ENCODE measurements around the gene KLHL17.
A peak's percentile ranks its signal among the peaks of the same experiment; 100 is the strongest.
"Not testable (repeated sequence)": the region's sequence is repeated elsewhere in the genome, so short reads cannot be mapped to it uniquely, and the experiment has no call there.

The KLHL17 gene

DNA sequence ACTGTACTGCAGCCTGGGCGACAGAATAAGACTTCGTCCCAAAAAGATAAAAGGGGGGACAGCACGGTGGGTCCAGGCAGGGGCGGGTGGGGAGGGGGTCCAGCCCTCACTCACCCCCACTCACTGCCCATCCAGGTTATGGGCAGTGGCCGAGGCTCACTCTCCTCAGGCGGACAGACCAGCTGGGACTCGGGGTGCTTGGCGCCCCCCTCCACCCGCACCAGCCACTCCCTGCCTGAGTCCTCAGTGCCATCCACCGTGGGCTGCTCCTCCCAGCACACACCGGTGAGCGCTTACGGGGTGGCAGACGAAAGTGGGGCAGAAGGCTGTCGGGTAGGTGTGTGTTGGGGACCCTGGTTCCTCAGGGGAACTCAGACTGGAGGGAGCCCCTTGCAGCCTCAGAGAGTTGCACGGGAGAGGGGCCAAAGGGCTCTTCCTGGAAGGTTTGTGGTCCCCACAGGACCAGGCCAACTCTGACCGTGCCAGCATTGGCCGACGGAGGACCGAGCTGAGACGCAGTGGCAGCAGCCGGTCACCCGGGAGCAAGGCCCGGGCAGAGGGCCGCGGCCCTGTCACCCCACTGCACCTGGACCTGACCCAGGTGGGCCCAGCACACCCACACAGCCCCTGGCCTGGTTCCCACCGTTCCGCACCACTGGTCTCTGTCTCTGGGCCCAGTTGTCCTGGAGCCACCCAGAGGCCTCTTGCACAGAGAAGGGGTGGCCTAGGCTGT lies 12.5 kb downstream of the KLHL17 start:
- no peak overlapping the region for H3K4me3 ChIP-seq (replicated peaks; ENCODE audit: low read depth, low read length)
- no peak for DNase-seq (ENCODE audit: low read depth)
- TF ChIP-seq, protein P1, sequence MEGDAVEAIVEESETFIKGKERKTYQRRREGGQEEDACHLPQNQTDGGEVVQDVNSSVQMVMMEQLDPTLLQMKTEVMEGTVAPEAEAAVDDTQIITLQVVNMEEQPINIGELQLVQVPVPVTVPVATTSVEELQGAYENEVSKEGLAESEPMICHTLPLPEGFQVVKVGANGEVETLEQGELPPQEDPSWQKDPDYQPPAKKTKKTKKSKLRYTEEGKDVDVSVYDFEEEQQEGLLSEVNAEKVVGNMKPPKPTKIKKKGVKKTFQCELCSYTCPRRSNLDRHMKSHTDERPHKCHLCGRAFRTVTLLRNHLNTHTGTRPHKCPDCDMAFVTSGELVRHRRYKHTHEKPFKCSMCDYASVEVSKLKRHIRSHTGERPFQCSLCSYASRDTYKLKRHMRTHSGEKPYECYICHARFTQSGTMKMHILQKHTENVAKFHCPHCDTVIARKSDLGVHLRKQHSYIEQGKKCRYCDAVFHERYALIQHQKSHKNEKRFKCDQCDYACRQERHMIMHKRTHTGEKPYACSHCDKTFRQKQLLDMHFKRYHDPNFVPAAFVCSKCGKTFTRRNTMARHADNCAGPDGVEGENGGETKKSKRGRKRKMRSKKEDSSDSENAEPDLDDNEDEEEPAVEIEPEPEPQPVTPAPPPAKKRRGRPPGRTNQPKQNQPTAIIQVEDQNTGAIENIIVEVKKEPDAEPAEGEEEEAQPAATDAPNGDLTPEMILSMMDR (IDR thresholded peaks at IDR 0.05; ENCODE audit: low read length, missing control alignments), result no peak

- TF ChIP-seq, protein P1 (IDR thresholded peaks at IDR 0.05; ENCODE audit: low read length, missing control alignments), result no peak
- no peak for DNase-seq (ENCODE audit: low read depth)
- H3K4me3 ChIP-seq (replicated peaks; ENCODE audit: low read depth, low read length), result no peak overlapping the region
Measured at GRCh38 chr1:973459-974292, 13.3 kb downstream of the KLHL17 start.

DNA sequence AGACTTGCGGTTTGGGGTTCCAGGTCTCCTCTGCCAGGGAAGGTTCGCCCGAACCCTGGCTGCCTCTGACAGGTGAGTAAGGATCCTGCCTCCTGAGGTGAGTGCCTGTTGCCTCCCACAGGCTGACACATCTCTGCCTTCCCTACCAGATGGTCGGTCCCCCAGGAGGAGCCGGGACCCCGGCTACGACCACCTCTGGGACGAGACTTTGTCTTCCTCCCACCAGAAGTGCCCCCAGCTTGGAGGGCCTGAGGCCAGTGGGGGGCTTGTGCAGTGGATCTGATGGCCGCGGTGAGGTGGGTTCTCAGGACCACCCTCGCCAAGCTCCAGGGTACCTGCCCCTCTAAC lies 13.9 kb downstream of the KLHL17 start:
- H3K4me3 ChIP-seq (replicated peaks; ENCODE audit: low read depth, low read length), result no peak overlapping the region
- no peak for DNase-seq (ENCODE audit: low read depth)
- TF ChIP-seq, protein P1 (IDR thresholded peaks at IDR 0.05; ENCODE audit: low read length, missing control alignments), result no peak

- DNase-seq (ENCODE audit: low read depth), result no peak
- H3K4me3 ChIP-seq (replicated peaks; ENCODE audit: low read depth, low read length), result no peak overlapping the region
- TF ChIP-seq, protein P1 (IDR thresholded peaks at IDR 0.05; ENCODE audit: low read length, missing control alignments), result no peak
Measured at GRCh38 chr1:974687-975328, 14.4 kb downstream of the KLHL17 start.

DNA sequence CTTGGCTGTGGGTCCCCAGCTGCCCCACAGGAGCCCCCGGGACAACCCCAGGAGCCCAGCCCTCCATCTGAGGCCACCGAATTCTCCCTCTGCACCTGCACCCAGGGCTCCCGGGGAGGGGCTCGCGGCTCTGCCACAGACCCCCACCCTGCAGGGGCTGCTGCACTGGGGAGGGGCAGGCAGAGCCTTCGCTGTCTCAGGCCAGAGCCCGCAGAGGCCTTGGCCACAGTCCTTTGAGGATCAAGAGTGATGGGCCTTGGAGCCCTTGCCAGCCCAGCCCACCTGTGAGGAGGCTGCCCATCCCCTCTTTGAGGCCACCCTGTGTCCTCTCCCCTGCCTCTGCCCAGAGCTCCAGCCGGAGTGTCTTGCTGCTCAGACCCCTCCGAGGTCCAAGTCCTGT lies 15.0 kb downstream of the KLHL17 start:
- TF ChIP-seq, protein P1 (IDR thresholded peaks at IDR 0.05; ENCODE audit: low read length, missing control alignments), result no peak
- H3K4me3 ChIP-seq (replicated peaks; ENCODE audit: low read depth, low read length), result no peak overlapping the region
- DNase-seq (ENCODE audit: low read depth), result no peak

DNA sequence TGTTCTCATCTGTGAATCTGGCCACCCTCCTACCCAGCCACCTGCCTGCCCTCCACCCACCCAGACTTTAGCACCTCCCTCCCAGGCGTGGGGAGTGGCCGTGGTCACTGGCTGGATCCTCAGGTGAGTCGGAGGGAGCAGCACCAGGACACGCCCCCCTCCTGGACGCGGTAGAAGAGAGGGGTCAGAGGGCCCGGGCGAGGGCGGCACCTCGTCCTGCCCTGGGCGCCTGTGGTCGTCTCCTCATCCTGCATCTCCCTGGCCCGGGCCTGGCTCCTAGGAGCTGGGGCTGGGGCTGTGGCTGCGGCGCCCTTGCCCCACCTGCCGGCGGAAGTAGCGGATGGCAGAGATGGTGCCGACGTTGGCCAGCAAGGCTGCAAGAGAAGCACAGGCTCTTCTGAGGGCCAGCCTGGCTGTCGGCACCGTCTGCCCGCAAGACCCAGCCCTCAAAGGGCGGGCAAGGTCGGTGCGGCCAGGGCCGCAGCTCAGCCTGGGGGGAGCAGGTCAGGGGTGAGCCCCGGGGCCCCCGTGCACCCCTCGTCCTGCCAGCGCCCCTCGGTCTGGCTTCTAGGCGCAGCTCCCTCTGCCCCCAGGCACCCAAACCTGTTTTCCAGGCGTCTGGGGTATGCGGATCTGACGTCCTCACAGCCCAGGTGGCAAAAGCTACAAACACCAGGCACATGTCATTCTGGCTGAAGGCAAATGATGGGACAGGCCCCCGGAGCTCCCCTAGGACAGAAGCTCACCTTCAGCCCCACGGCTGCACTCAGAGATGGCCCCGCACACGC lies 15.7 kb downstream of the KLHL17 start:
- no peak overlapping the region for H3K4me3 ChIP-seq (replicated peaks; ENCODE audit: low read depth, low read length)
- TF ChIP-seq, protein P1 (IDR thresholded peaks at IDR 0.05; ENCODE audit: low read length, missing control alignments), result peak; percentile 38
- DNase-seq (ENCODE audit: low read depth), result peak; percentile 47

DNA sequence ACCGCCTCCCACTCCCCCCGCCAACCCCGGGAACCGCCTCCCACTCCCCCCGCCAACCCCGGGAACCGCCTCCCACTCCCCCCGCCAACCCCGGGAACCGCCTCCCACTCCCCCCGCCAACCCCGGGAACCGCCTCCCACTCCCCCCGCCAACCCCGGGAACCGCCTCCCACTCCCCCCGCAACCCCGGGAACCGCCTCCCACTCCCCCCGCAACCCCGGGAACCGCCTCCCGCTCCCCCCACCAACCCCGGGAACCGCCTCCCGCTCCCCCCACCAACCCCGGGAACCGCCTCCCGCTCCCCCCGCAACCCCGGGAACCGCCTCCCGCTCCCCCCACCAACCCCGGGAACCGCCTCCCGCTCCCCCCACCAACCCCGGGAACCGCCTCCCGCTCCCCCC lies 16.4 kb downstream of the KLHL17 start:
- DNase-seq (ENCODE audit: low read depth), result not testable (repeated sequence)

More for the DNA sequence above, 16.4 kb downstream of the KLHL17 start:
- not testable (repeated sequence) for H3K4me3 ChIP-seq (replicated peaks; ENCODE audit: low read depth, low read length)

Measured in fibroblast of pulmonary artery (primary cell).